GM12878 (cell line): ENCODE data around the gene SELENOO. TPM values are rescaled to one million over a fixed set of nuclear protein-coding genes. Genes with fewer than 3 reads are reported as not detected.

ENCODE experiments used
- ATAC-seq: fragments of 200-7000 bp; cut with Tn5 transposase; 3 replicates; pipeline ENCODE4 v1.9.1; 2020; ENCODE audit warnings: mild to moderate bottlenecking, moderate library complexity
- BruUV-seq: library from RNA; stranded (reverse); fragments of 400-500 nt; replicated peaks from 2 replicates; lab custom pipeline; 2021; lab: Mats Ljungman, UMichigan
- CTCF ChIA-PET: fragments of 300-600 bp; sonication (Branson Sonifier 250); formaldehyde crosslinking; extraction: SDS; loops from one replicate; lab custom pipeline; 2021; ENCODE audit warnings: inconsistent platforms; lab: Yijun Ruan, JAX
- POLR2A ChIA-PET: fragments of 350-600 bp; formaldehyde crosslinking; extraction: SDS; loops from one replicate; lab custom pipeline; 2021; ENCODE audit warnings: inconsistent platforms; lab: Charles Lee
- RAD21 ChIA-PET: fragments of 300-600 bp; sonication (Branson Sonifier 250); formaldehyde crosslinking; loops from one replicate; lab custom pipeline; 2023; ENCODE audit warnings: antibody characterized with exemption; ENCODE audit not compliant: unreplicated experiment; lab: Charles Lee
- SMC1A ChIA-PET: fragments of 300-600 bp; sonication (Branson Sonifier 250); formaldehyde crosslinking; loops from one replicate; lab custom pipeline; 2023; ENCODE audit not compliant: unreplicated experiment, uncharacterized antibody; lab: Charles Lee
- DNase-seq: peaks from one replicate; pipeline ENCODE4 v3.0.0-alpha.2; 2011; ENCODE audit warnings: low read depth, low spot score
- FAIRE-seq: peaks from 3 replicates; lab custom pipeline; 2011; peaks lifted over from hg19 to GRCh38; lab: Jason Lieb, UNC
- H2AFZ ChIP-seq: 2 replicates; pipeline ENCODE4 v1.6.0; 2011; ENCODE audit warnings: low read depth, low read length, control low read depth; ENCODE audit not compliant: control insufficient read depth
- H3K27ac ChIP-seq: 2 replicates; pipeline ENCODE4 v1.5.1; 2011; ENCODE audit warnings: control low read depth; ENCODE audit not compliant: control insufficient read depth, insufficient read depth
- H3K27me3 ChIP-seq, 2 experiments: replicated peaks in 1 of 2; 2 replicates each; pipeline versions ENCODE4 v1.6.0 to v1.6.1; 2011; ENCODE audit warnings: low read length in 1 of 2; ENCODE audit not compliant: control insufficient read depth in 2 of 2, insufficient read depth in 2 of 2
- H3K36me3 ChIP-seq, 2 experiments: 2 replicates each; pipeline ENCODE4 v1.5.1; 2011; ENCODE audit warnings: low read length in 1 of 2; ENCODE audit not compliant: control insufficient read depth in 2 of 2, insufficient read depth in 2 of 2
- H3K4me1 ChIP-seq: 2 replicates; pipeline ENCODE4 v1.6.1; 2011; ENCODE audit warnings: mild to moderate bottlenecking, low read length, moderate library complexity, mixed read lengths; ENCODE audit not compliant: control insufficient read depth, insufficient read depth
- H3K4me2 ChIP-seq: 2 replicates; pipeline ENCODE4 v1.6.0; 2011; ENCODE audit warnings: control low read depth; ENCODE audit not compliant: control insufficient read depth, insufficient read depth
- H3K4me3 ChIP-seq: fragments of 200-600 bp; sonication (generic); 2 replicates; pipeline ENCODE4 v1.5.1; 2016
- H3K79me2 ChIP-seq: 2 replicates; pipeline ENCODE4 v1.6.0; 2011; ENCODE audit warnings: low read length; ENCODE audit not compliant: control insufficient read depth, insufficient read depth
- H3K9ac ChIP-seq: 2 replicates; pipeline ENCODE4 v1.8.0; 2011; ENCODE audit warnings: low read length, control low read depth, mixed read lengths; ENCODE audit not compliant: control insufficient read depth, insufficient read depth
- H3K9me3 ChIP-seq: replicated peaks from 3 replicates; pipeline ENCODE4 v1.5.1; 2011; ENCODE audit warnings: mild to moderate bottlenecking, low read length; ENCODE audit not compliant: control insufficient read depth, insufficient read depth
- H4K20me1 ChIP-seq: 2 replicates; pipeline ENCODE4 v1.6.0; 2011; ENCODE audit not compliant: control insufficient read depth, insufficient read depth
- CHD2 ChIP-seq: IDR thresholded peaks from 2 replicates; pipeline ENCODE4 v1.6.1; 2011; ENCODE audit warnings: low read depth, low read length, improper control_type of control experiment, borderline replicate concordance
- IRF3 ChIP-seq: fragments of 450-650 bp; IDR thresholded peaks from 2 replicates; pipeline ENCODE4 v1.6.1; 2014; ENCODE audit warnings: mild to moderate bottlenecking
- IRF4 ChIP-seq: IDR thresholded peaks from 2 replicates; pipeline ENCODE4 v1.6.1; 2011; ENCODE audit warnings: low read depth, low read length
- KDM1A ChIP-seq: fragments of 200-600 bp; sonication (generic); IDR thresholded peaks from 2 replicates; pipeline ENCODE4 v1.6.1; 2016; ENCODE audit warnings: borderline replicate concordance
- MEF2A ChIP-seq: IDR thresholded peaks from 2 replicates; pipeline ENCODE4 v1.6.1; 2011; ENCODE audit warnings: low read depth, mild to moderate bottlenecking, low read length, moderate library complexity; ENCODE audit not compliant: insufficient read depth
- MYB ChIP-seq: fragments of 150-350 bp; IDR thresholded peaks from 2 replicates; pipeline ENCODE4 v1.6.1; 2014; ENCODE audit warnings: mild to moderate bottlenecking, low read depth, low read length, borderline replicate concordance
- NBN ChIP-seq: fragments of 450-650 bp; IDR thresholded peaks from 2 replicates; pipeline ENCODE4 v1.6.1; 2016
- NFYA ChIP-seq: IDR thresholded peaks from 2 replicates; pipeline ENCODE4 v1.6.1; 2011; ENCODE audit warnings: low read depth, mild to moderate bottlenecking, low read length, improper control_type of control experiment, borderline replicate concordance
- NR2C2 ChIP-seq: IDR thresholded peaks from 2 replicates; pipeline ENCODE4 v1.6.1; 2011; ENCODE audit warnings: borderline replicate concordance, low read depth; ENCODE audit not compliant: control insufficient read depth, insufficient read length
- NRF1 ChIP-seq: conservative IDR thresholded peaks from 2 replicates; pipeline ENCODE4 v1.6.1; 2011; ENCODE audit warnings: mild to moderate bottlenecking, low read depth, low read length, improper control_type of control experiment
- PBX3 ChIP-seq: IDR thresholded peaks from 2 replicates; pipeline ENCODE4 v1.6.1; 2011; ENCODE audit warnings: mild to moderate bottlenecking, low read depth, low read length, moderate library complexity; ENCODE audit not compliant: insufficient replicate concordance
- PML ChIP-seq: IDR thresholded peaks from 2 replicates; pipeline ENCODE4 v1.6.1; 2012; ENCODE audit warnings: low read length, inconsistent platforms
- SMAD1 ChIP-seq: fragments of 450-650 bp; IDR thresholded peaks from 2 replicates; pipeline ENCODE4 v1.6.1; 2018; ENCODE audit warnings: mild to moderate bottlenecking, low read depth; ENCODE audit not compliant: partially characterized antibody
- SUPT20H ChIP-seq: IDR thresholded peaks from 2 replicates; pipeline ENCODE4 v1.6.1; 2011; ENCODE audit warnings: low read depth, mild to moderate bottlenecking, low read length, moderate library complexity, borderline replicate concordance; ENCODE audit not compliant: control insufficient read depth
- TBL1XR1 ChIP-seq: IDR thresholded peaks from 2 replicates; pipeline ENCODE4 v1.6.1; 2012; ENCODE audit warnings: low read depth, low read length, improper control_type of control experiment
- ZNF207 ChIP-seq: fragments of 450-650 bp; IDR thresholded peaks from 2 replicates; pipeline ENCODE4 v1.6.1; 2014; ENCODE audit warnings: antibody characterized with exemption, mild to moderate bottlenecking, borderline replicate concordance
- ZSCAN29 ChIP-seq: fragments of 450-650 bp; IDR thresholded peaks from 2 replicates; pipeline ENCODE4 v1.6.1; 2017; ENCODE audit warnings: mild to moderate bottlenecking, moderate library complexity
- WGBS: methylation state at CpG from one replicate; pipeline ENCODE4 v1.1.6; 2016; ENCODE audit warnings: low lambda C conversion rate; ENCODE audit not compliant: insufficient replicate concordance, insufficient coverage; ENCODE audit errors: missing lambda C conversion rate; 5-methylcytosine and 5-hydroxymethylcytosine counted together
- in situ Hi-C: fragments of 300-500 bp; cut with MboI; formaldehyde crosslinking; loops from 9 replicates; pipeline ENCODE4 v1.14.3; 2018; ENCODE audit warnings: mixed read lengths
- intact Hi-C: fragments of 100-400 bp; cut with micrococcal nuclease; formaldehyde crosslinking; loops from one replicate; pipeline ENCODE4 v1.14.2; 2022; ENCODE audit not compliant: unreplicated experiment
- polyA plus RNA-seq, 11 experiments: library from polyadenylated mRNA; depleted of rRNA in 4 of 11; unstranded in 6 of 11; stranded (reverse) in 5 of 11; fragments of >200 nt; fragmentation: Nextera tagmentation in 4 of 11; fragmentation: Illumina TruSeq in 1 of 11; extraction: Ambion mirVana in 4 of 11; extraction: Trizol in 1 of 11; gene quantifications; 1 replicate in 1 of 11; 2 replicates in 10 of 11; pipeline versions ENCODE4 v1.2.1 to v1.2.3, GENCODE V29; 2011 to 2016; ENCODE audit warnings: inconsistent platforms in 2 of 11, missing spikeins in 2 of 11, low read depth in 1 of 11
- total RNA-seq, 4 experiments: library from RNA; depleted of rRNA in 3 of 4; stranded (reverse); fragments of >200 nt in 3 of 4; fragmentation: Illumina TruSeq in 1 of 4; extraction: Trizol in 1 of 4; gene quantifications; 2 replicates each; pipeline versions ENCODE4 v1.2.1 to v1.2.3, GENCODE V29; 2013 to 2021
- TF ChIP-seq, protein P1 (sequence below): IDR thresholded peaks from 2 replicates; pipeline ENCODE4 v1.6.1; 2011; ENCODE audit warnings: borderline replicate concordance, low read depth, mild to moderate bottlenecking, moderate library complexity, low read length; ENCODE audit not compliant: insufficient read depth, poor library complexity, severe bottlenecking
- TF ChIP-seq, protein P2 (sequence below): IDR thresholded peaks from 2 replicates; pipeline ENCODE4 v1.6.1; 2012; ENCODE audit warnings: low read length, inconsistent platforms

The SELENOO gene
- total and polyA plus RNA-seq, 10 of the 15 experiments (the other 5 are each of a cell fraction or from before 2014, with no cell fraction given) = 0.42 to 23.3 (median 3.3) TPM

DNA sequence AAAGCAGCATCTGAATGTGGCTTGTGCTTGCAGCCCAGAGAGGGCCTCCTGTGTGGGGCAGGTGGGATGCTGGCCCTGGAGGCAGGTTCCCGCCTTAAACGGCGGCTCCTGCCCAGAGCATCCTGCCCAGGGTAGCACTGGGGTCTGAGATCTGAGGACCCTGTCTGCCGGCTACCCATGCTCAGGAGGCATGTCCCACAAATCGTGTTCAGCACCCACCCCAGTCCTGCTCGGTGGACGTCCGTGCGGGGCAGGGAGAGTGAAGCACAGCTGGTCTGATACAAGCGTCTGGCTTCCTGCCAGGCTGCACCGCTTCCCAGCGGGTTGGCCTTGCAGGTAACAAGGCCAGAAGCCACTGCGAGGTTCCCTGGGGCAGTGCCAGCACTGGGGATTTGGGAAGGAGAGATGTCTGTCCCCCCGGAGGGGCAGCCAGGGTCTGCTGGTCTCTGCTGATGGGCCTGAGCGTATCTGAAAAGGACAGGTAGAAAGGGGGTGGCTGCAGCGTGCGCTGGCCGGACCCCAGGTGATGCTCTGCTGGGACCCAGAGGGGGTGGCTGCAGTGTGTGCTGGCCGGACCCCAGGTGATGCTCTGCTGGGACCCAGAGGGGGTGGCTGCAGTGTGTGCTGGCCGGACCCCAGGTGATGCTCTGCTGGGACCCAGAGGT is 11.5 kb upstream of the SELENOO start:
- Histone ChIP-seq H3K4me2 (peak overlapping the region; percentile 90), H4K20me1 (no peaks in the 10 kb centered on the region), H3K27ac (peak overlapping the region; percentile 98), H3K27me3 (no peaks in the 10 kb centered on the region), H3K4me3 (peak overlapping the region; percentile 64), H3K4me1 (peaks cover 67% of the 10 kb centered on the region), H3K79me2 (peaks cover 75% of the 10 kb centered on the region), H3K9me3 (no peaks in the 10 kb centered on the region), H3K36me3 (peaks cover 0 to 15% of the 10 kb centered on the region in 2 experiments; a peak in 3 of 4 replicates), H2AFZ (no peak overlapping the region), H3K9ac (peak overlapping the region; percentile 89)
- RAD21 ChIA-PET = interaction anchor here (0.6 to 2.0 kb wide), 4 partner anchors 12 to 308 kb away, joined by 3 to 4 read pairs (median 3); no protein-coding TSS in a partner anchor
- CTCF ChIA-PET = no interaction called here
- BruUV-seq = no TSS peak
- intact Hi-C loops = loop anchor here (5.0 kb wide), 1 partner anchor 227 kb away; the partner anchor contains the start of gene PIM3
- SMC1A ChIA-PET = no interaction called here
- in situ Hi-C loops = no loop called here
- WGBS = 24% methylated on average over 20 of the region's 20 CpGs
- DNase-seq (no peak), ATAC-seq (no peak), FAIRE-seq (no peak)
- POLR2A ChIA-PET = no interaction called here
- TF ChIP-seq SMAD1 (no peak), PBX3 (no peak), ZNF207 (no peak), IRF4 (no peak), SUPT20H (no peak), KDM1A (no peak), NR2C2 (no peak), NRF1 (no peak), NBN (no peak), NFYA (no peak), TBL1XR1 (no peak), CHD2 (no peak), MYB (no peak), MEF2A (no peak), ZSCAN29 (no peak), IRF3 (no peak), PML (no peak)
- TF ChIP-seq, protein P1, sequence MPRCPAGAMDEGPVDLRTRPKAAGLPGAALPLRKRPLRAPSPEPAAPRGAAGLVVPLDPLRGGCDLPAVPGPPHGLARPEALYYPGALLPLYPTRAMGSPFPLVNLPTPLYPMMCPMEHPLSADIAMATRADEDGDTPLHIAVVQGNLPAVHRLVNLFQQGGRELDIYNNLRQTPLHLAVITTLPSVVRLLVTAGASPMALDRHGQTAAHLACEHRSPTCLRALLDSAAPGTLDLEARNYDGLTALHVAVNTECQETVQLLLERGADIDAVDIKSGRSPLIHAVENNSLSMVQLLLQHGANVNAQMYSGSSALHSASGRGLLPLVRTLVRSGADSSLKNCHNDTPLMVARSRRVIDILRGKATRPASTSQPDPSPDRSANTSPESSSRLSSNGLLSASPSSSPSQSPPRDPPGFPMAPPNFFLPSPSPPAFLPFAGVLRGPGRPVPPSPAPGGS = no peak
- TF ChIP-seq, protein P2, sequence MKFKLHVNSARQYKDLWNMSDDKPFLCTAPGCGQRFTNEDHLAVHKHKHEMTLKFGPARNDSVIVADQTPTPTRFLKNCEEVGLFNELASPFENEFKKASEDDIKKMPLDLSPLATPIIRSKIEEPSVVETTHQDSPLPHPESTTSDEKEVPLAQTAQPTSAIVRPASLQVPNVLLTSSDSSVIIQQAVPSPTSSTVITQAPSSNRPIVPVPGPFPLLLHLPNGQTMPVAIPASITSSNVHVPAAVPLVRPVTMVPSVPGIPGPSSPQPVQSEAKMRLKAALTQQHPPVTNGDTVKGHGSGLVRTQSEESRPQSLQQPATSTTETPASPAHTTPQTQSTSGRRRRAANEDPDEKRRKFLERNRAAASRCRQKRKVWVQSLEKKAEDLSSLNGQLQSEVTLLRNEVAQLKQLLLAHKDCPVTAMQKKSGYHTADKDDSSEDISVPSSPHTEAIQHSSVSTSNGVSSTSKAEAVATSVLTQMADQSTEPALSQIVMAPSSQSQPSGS = no peak
